ENCODE data around the gene PNMT. TPM values are rescaled to one million over a fixed set of nuclear protein-coding genes. Genes with fewer than 3 reads are reported as not detected.

PNMT gene
- total and polyA plus RNA-seq, 10 donors: 0.28 to 2.4 (median 0.65) TPM; not detected in 4

GRCh38 chr17:39621523-39622379, 46.5 kb upstream of the PNMT start:
- no peaks in the 10 kb centered on the region for H3K36me3 ChIP-seq
- WGBS, 5 donors: 10 to 16% (median 15%) methylated on average over 25 to 26 of the region's 26 CpGs
- TF ChIP-seq, protein P1, sequence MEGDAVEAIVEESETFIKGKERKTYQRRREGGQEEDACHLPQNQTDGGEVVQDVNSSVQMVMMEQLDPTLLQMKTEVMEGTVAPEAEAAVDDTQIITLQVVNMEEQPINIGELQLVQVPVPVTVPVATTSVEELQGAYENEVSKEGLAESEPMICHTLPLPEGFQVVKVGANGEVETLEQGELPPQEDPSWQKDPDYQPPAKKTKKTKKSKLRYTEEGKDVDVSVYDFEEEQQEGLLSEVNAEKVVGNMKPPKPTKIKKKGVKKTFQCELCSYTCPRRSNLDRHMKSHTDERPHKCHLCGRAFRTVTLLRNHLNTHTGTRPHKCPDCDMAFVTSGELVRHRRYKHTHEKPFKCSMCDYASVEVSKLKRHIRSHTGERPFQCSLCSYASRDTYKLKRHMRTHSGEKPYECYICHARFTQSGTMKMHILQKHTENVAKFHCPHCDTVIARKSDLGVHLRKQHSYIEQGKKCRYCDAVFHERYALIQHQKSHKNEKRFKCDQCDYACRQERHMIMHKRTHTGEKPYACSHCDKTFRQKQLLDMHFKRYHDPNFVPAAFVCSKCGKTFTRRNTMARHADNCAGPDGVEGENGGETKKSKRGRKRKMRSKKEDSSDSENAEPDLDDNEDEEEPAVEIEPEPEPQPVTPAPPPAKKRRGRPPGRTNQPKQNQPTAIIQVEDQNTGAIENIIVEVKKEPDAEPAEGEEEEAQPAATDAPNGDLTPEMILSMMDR (IDR thresholded peaks at IDR 0.05 in 8 of 11, conservative IDR thresholded peaks at IDR 0.05 in 3 of 11): peak; percentile 99 to 100 (median 99)
- TF ChIP-seq POLR2A (IDR thresholded peaks at IDR 0.05) (no peak), POLR2AphosphoS5 (IDR thresholded peaks at IDR 0.05) (peak in 2 of 3 donors; percentile 64 to 71)
- peak overlapping the region in 5 of 8 donors; percentile 10 to 59 (median 32) for H3K27ac ChIP-seq
- peaks cover 0 to 67% (median 27%) of the 10 kb centered on the region in 7 donors for H3K27me3 ChIP-seq (replicated peaks in 1 of 7)
- intact Hi-C loops (cut with DNase I; ENCODE audit: low total_unique reads): loop anchor here (2.0 to 10.0 kb wide), 3 partner anchors 73 to 243 kb away; partner anchors contain the start of genes IKZF3 and ZPBP2
- peak; percentile 97 for DNase-seq
- no peaks in the 10 kb centered on the region for H3K9me3 ChIP-seq
- H3K4me3 ChIP-seq: peak overlapping the region in 3 of 8 donors; percentile 3 to 46 (median 13)
- H3K4me1 ChIP-seq: peaks cover 0 to 52% (median 42%) of the 10 kb centered on the region in 6 donors

GRCh38 chr17:39622380-39623006, 45.8 kb upstream of the PNMT start:
- 51 to 65% (median 54%) methylated on average over 15 to 16 of the region's 16 CpGs for WGBS, 5 donors
- peak overlapping the region in 3 of 8 donors; percentile 3 to 46 (median 13) for H3K4me3 ChIP-seq
- intact Hi-C loops (cut with DNase I; ENCODE audit: low total_unique reads): loop anchor here (2.0 to 10.0 kb wide), 3 partner anchors 74 to 242 kb away; partner anchors contain the start of genes IKZF3 and ZPBP2

GRCh38 chr17:39623356-39623950, 44.8 kb upstream of the PNMT start:
- H3K27me3 ChIP-seq (replicated peaks in 1 of 7): peaks cover 0 to 67% (median 35%) of the 10 kb centered on the region in 7 donors
- DNase-seq: peak; percentile 96
- WGBS, 5 donors: 1 to 6% (median 4%) methylated on average over 14 to 16 of the region's 16 CpGs
- H3K4me3 ChIP-seq: no peak overlapping the region
- no peaks in the 10 kb centered on the region for H3K9me3 ChIP-seq
- no peaks in the 10 kb centered on the region for H3K36me3 ChIP-seq
- TF ChIP-seq POLR2AphosphoS5 (IDR thresholded peaks at IDR 0.05) (peak; percentile 16 to 61 (median 51)), POLR2A (IDR thresholded peaks at IDR 0.05) (no peak)
- TF ChIP-seq, protein P1 (IDR thresholded peaks at IDR 0.05 in 8 of 11, conservative IDR thresholded peaks at IDR 0.05 in 3 of 11): peak; percentile 75 to 99 (median 96)
- H3K4me1 ChIP-seq: peaks cover 0 to 49% (median 37%) of the 10 kb centered on the region in 6 donors
- intact Hi-C loops (cut with DNase I; ENCODE audit: low total_unique reads): loop anchor here (2.0 to 10.0 kb wide), 3 partner anchors 75 to 241 kb away; partner anchors contain the start of genes IKZF3 and ZPBP2
- H3K27ac ChIP-seq: no peak overlapping the region

More at GRCh38 chr17:39622380-39623006, 45.8 kb upstream of the PNMT start:
- Histone ChIP-seq H3K27ac (peak overlapping the region in 5 of 8 donors; percentile 10 to 59 (median 32)), H3K36me3 (no peaks in the 10 kb centered on the region), H3K9me3 (no peaks in the 10 kb centered on the region), H3K27me3 (replicated peaks in 1 of 7) (peaks cover 0 to 67% (median 28%) of the 10 kb centered on the region in 7 donors), H3K4me1 (peaks cover 0 to 52% (median 42%) of the 10 kb centered on the region in 6 donors)
- TF ChIP-seq, protein P1 (IDR thresholded peaks at IDR 0.05 in 8 of 11, conservative IDR thresholded peaks at IDR 0.05 in 3 of 11): no peak
- TF ChIP-seq POLR2AphosphoS5 (IDR thresholded peaks at IDR 0.05) (no peak), POLR2A (IDR thresholded peaks at IDR 0.05) (no peak)
- DNase-seq: no peak

Data from spleen (tissue), 11 donors.